Inferior parietal cortex (tissue), 1 donor: Measurements from ENCODE around the gene TTC21B.
A peak's percentile ranks its signal among the peaks of the same experiment; 100 is the strongest.

Experiments
- DNase-seq: peaks from one replicate; pipeline ENCODE4 v3.0.0-alpha.2; 2016; ENCODE audit errors: extremely low spot score

The TTC21B gene

DNA sequence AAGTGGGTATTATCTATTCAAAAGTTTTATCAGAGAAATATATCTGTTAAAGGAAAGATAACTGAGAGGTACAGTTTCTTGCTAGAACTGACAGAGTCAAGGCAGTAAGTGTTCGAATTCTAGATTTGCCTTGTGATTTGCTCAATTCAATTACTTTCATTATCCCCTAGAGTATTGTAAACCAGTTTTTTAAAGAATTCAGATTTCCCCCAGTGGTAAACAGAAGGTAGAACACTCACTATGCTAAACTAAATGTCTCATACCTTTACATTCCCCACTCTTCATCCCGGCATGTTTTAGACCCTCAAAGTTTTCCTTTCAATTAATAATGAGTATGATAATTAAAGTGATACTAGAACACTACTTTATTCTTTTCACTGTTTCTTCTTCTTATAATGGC is 28.6 kb downstream of the TTC21B start:
- DNase-seq, result no peak

DNA sequence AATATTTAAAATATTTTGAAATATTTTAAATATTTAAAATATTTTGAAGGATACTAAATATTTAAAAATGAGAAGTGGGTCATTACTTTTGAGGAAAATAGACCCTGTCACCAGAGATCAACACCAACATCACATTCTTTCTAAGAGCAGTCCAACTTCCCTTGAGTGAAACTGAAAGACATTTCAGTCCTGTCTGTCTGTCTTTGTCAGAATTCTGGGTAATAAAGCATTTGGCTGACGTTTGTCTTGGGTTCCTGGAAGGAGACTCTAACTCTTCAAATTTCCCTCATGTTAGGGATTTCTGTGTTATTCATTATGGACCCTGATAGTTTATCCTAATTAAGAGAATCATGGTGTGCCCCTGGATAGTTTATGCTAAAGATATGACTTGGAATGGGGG is 32.8 kb downstream of the TTC21B start:
- DNase-seq, result no peak

DNA sequence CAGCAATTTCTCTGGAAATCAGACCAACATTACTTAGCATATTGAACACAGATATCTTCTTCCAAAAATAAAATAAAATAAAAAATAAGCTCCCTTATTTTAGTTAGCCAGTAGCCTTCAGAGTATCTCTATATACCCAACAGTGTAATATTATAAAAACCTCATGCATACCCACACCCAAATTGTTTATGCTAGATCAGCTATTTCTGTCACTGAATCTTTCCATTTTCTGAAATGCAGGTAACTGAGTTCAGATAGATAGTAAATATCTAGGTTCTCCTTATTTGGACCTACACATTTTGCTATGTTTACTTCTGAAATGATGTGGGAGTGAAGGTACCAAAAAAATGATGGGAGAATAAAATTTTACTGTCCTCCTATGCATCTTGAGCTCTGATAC is 39.9 kb downstream of the TTC21B start:
- no peak for DNase-seq

DNA sequence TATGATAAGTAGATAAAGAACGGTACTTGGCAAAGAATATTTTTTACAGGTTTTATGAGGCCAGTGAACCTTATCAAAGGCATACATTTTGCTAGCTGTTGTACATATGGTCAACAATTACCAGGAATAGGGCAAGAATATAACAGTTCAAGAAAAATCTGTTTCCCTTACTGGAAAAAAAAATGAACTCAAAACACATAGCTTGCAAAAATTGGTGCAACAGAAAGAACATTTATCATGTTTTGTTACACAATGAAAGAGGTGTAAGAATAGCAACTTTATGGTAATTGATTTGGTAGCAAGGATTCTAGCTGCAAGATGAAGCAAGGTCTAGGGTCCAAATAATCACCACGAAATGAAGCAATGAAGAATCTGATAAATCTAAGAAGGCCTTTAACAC is 41.6 kb downstream of the TTC21B start:
- DNase-seq, result no peak

DNA sequence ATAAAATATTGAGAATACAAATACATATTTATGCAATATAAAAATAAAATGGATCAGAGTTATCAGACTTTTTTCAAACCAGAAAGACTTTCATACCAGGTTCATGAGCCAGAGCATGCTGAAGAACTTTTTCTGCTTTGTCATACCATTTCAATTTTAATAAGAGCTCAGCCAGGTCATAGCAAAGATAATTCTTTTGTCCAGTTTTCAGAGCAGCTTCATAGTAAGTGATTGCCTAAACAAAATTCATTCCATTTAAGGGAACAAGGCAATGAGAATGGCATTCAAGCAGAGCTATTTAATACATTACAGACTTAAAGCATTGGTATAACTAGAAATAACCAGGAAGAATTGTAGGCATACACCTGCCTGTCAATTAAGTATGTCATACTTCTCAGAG is 42.3 kb downstream of the TTC21B start:
- no peak for DNase-seq

DNA sequence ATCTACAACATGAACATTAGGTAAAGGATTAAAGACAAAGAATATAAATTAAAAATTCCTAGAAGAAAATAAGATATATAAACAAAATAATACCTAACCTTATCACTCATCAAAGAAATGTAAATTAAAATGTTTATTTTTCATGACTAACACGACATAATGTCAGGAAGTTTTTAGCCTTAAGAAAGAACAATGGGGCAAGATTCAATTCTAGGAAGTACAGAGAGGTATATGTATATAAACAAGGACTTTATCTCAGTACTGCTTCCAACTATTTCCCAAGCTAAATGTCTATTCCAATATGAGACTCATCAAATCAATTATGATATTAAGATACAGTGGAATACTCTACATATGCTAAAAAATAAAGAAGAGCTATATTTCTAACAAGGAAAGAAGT is 44.1 kb downstream of the TTC21B start:
- DNase-seq, result no peak

DNA sequence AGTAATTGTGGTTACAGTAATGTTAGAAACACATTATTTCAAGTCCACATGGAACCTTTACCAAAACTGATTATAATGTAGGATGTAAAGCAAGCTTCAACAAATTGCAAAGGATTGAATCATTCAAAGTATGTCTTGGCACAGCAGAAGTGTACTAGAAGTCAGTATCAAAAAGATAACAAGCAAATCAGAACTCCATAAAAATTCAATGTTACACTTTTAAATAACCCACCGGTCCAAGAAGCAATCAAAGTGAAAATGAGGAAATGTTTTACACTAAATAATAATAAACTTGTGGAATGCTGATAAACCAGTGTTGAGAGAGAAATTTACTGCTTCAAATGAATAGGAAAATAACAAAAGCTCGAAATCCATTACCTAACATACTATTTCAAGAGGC is 47.7 kb downstream of the TTC21B start:
- no peak for DNase-seq

DNA sequence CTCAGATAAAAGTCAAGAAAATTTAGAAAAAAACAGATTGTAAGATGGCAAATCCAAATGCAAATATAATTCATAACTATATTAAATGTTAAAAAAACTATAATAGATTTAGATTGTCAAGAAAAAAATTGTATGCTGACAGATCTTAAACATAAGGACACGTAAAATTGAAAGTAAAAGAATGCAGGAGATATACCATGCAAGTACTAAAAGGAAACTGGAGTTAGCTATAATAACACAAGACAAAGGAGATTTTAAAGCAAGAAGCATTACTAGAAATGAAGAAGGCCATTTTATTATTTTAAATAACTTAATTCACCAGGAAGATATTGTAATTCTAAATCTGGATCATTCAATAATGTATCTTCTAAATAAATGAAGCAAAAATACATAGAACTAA is 48.3 kb downstream of the TTC21B start:
- DNase-seq, result no peak

DNA sequence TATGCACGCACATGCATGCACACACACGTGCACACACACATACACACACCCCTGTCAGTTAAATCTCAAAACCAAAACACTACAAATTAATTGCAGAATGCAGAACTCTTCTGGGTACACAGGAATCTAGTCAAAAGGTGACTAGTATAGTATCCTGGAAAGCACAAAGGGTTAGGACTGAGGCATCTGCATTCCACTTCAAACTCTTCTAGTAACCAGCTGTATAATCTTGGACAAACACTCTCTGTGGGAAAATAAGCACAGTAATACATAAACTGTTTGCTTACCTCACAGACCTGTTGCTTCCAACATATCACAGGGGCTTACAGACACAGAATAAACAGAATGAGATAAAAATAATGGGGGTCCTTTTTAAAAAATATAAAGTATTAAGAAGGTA is 49.1 kb downstream of the TTC21B start:
- DNase-seq, result no peak

DNA sequence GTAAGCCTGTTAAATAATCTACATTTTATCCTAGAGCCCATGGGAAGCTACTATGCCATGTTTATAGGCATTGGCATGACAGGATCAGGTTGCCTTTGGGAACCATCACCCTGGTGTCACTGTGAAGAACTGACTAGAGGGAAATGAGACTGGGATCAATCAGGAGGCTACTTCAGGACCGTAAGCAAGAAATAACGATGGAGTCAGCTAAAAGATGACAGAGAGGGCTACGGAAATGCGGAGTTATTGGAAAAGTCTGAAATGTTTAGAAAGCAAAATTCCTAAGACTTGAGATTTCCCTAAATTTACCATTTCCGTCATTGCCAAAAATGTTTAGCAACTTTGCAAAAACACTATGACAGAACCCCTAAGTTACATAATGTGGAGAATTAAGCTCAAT is 50.2 kb downstream of the TTC21B start:
- no peak for DNase-seq

DNA sequence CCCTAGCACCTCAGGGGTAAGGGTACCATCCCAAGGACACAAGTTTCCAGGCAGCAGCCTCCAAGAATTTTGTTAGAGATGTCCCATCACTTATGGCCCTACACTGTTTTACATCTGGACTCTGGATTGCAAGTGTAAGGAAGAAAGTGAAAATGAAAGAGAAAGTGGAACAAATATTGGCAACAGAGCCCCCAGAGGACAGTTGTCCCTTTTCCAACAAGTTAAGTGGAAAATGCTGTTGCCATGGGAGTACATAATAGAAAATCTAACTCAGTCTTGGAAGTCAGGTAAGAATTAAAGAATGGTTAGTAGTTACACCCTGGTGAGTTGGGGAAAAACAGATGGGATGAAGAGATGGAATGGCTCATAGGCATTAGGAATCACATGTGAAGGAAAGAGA is 50.6 kb downstream of the TTC21B start:
- no peak for DNase-seq

DNA sequence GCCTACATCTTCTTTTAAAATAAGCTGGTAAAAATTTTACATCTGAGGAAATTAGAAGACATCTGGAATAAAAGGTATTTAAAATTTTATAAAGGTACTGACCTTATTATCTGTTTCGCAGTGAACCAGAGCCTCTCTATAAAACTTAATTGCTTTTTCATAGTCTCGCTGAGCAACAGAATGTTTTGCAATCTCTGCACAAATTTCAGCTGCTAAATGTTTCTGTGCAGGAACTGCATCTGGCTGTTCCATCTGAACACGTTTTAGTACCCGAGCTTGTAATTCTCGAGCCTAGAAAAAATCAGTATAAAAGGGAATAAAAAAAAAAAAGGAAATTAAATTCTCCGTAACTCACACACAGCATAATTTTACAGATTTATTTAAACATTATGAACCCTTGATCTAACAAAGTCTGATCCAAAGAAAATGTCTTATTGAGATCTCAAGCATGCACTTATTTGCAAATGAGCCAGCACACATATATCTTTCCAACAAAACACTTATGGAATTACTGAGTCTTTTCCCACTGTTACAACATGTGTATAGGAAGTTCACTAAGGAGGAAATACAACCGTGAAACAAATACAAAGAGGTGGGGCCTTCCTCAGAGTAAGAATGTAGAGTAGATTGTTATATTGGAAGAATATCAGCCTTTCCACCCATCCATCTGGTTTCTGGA is 51.8 kb downstream of the TTC21B start:
- no peak for DNase-seq

DNA sequence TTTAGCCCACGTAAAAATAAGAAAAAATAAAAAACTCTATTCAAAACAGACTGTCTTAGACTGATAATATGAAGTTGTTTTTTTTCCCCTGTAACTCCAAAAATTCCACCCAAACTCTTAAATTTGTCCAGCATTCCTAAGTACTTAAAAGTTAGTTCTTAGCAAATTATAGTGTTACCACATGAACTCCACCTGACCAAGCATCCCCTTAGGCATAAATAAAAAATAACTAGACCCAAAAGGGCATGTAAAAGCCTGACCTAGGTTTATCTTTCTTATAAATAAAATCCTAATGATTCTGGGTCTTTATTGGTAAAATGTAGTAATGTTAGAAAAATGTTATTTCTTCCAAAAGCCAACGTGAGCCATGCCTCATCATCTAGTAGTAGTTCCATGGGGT is 54.3 kb downstream of the TTC21B start:
- no peak for DNase-seq

DNA sequence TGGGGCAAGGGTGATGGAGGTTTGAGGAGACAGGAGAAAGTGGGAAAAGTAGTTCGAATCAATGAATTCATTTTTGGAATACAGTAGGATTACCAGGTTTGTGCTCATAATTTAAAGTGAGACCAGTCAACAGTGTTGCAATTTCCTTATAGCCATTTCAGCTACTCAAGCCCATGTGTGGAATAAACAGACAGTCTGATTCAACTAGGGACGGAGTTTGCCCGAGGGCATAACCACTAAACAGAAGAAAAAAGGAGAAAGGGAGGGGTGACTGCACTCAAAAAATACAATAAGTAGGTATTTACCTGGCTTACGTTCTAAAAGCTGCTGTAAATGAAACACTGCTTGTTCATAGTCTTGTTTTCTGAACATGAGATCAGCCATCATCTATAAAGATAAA is 55.2 kb downstream of the TTC21B start:
- DNase-seq, result no peak

DNA sequence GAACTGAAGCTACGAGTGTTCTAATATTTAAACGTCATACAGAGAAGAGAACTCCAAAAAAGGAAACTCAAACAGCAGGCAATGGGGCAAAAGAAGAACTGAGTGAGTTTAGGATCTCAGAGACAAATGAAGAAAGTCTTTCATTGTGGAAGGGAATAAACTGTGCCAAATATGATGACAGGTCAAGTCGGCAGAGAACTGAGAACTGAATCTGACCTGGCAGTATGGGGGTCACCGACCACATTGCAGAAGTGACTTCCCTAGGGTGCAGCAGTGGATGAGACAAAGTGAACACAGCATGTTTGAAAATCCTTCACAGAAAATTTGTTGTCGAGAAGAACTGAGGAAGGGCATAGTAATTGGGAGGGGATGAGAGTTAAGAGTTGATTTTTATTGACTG is 55.9 kb downstream of the TTC21B start:
- DNase-seq, result no peak

DNA sequence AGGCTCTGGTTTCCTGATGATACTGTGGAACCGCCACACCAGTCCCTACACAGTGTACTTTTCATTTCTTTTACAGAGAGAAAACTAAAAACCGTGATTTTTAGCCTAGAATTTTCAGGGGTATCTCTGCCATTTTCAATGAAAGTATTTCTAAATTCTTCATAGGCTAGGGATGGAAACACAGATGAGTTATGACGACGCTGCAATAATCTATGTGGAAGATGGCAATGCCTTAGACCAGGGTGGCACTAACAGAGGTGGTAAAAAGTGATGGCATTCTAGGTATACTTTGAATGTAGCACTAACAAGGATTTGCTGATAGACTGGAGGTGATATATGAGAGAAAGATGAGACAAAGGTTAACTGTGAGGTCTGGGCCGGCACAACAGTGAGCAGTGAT is 56.5 kb downstream of the TTC21B start:
- no peak for DNase-seq

DNA sequence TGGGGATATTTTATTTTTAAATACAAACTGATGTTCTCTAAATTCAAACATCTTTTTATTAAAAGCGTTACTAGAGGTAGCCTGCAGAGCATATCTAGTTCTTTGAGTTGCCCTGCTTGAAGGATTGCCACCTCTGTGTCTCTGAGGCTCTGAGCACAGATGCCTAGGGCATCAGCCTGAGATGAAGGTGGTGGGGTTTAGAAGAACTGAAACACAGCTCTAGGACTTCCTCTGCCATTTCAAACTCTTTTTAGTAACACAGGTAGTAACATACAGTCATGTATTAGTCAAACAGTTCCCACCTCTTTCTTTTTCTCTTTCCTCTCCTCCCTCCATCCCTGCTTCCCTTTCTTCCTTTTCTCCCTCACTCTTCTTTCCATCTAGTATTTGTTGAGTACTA is 57.6 kb downstream of the TTC21B start:
- DNase-seq, result no peak

DNA sequence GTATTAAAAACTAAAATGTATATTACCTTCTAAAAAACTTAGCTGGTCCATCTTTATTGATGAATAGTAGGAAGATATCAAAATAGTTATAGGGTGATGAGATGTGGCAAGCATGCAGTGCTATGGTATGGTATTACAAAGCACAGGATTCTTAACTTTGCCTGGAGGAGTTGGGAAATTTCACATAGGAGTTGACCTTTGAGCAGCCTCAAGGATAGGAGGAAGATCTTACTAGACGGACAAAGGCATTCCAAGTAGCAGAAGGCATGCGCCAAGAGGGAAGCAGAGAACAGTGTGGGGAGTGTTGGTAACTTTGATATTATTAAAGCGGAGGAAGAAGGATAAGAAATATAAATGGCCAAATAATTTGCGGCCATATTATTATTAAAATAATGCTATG is 60.0 kb downstream of the TTC21B start:
- no peak for DNase-seq

DNA sequence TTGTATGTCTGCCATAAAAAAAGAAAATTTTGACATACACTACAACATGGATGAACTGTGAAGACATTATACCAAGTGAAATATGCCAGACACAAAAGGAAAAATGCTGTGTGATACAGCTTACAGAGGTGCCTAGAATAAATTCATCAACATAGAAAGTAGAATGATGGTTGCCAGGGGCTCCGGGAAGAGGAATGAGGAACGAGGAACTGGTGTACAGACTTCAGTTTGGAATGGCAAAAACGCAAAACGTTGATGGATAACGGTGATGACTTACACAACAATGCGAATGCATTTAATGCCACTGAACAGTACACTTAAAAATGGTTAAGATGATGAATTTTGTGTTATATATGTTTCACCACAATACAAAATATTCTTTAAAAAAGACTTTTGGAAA is 61.0 kb downstream of the TTC21B start:
- no peak for DNase-seq

DNA sequence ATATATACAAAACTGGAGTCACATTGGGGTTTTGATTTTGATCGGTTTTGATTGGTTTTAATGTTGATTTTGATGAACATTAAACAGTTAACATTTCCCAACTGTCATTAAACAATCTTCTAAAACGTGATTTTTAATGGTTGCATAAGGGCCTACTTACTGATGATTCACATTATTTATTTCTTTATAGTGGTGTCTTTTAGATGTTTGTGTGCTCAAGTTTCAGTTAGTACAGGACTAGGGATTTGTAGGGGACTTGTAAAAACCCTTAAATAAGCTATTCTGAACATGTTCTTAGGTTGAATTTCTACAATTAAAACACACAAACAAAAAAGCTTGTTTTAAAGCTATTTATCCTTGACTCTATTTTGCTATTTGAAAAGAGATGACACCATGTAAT is 61.6 kb downstream of the TTC21B start:
- DNase-seq, result no peak

DNA sequence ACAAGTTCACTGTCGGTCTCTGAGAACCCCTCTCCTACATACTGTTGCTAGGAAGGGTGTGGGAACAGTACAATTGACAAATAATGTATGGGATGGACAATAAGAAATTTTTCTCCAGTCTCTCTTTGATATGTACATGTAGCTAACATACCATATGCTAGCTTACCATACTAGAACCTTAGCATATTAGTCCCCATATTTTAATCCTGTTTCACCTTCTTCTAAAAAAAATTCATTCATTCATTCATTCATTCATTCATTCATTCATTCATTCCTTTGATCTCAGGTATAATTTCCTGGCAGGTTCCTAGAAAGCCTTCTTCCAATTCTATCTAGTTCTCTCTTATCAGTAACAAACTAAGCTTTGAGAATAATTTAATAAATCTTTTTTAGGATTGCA is 62.2 kb downstream of the TTC21B start:
- no peak for DNase-seq

DNA sequence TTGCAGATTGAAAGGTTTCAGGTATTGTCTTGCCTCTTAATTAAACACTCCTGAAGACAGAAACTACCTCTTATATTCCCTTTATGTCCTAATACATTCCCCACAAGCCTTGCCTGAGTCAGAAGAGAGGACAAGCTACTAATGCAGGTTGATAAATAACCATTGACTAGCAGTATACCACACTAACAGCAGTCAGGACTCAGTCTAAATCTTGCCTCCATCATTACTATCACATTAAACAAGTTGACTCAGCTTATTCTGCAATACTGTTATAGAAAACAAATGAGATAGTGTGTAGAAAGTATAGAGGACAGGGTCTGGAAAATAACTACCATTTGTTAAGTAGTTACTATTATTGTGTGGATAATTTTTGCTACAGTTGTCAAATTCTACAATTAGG is 63.8 kb downstream of the TTC21B start:
- no peak for DNase-seq

DNA sequence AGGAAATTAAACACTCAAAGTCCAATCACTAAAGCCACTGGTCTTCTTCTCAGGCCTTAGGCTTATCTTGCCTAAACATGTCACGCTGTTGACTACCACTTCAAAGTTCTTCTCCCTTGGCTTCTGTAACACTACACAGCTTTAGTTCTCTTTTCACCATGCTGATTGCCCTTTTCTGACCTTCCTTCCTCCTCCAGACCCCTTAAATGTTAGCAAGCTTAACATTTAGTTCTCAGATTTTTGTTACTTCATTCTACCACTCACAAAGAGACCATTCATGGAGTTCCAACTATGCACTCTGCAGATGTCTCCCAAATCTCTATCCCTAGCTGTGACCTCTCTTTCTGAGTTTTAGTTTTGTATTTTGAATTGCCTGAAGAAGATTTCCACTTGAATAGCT is 64.4 kb downstream of the TTC21B start:
- DNase-seq, result peak; percentile 39

DNA sequence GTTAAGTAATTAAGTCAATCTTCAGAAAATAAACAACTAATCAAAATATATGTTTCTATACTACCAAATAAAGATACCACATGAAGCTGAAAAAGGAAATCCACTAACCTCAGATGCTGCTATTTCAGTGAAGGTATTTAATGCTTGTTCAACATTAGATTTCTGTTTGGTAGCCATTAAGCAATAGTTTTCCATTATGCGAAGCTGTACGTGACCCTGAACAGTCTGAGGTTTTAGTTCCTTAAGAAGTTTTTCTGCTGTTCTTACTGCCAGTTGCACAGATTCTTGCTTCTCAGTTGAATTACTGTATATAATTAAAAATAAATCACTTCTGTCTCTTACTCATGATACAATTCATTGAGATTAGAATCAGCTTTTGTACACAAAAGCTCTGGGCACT is 65.4 kb downstream of the TTC21B start:
- no peak for DNase-seq
